ENCODE data around the gene SLC6A9. TPM values are rescaled to one million over a fixed set of nuclear protein-coding genes. Genes with fewer than 3 reads are reported as not detected.
A peak's percentile ranks its signal among the peaks of the same experiment; 100 is the strongest.

The SLC6A9 gene
- total and polyA plus RNA-seq, 2 experiments from 2014 or later = 13.5 to 25.3 TPM

DNA sequence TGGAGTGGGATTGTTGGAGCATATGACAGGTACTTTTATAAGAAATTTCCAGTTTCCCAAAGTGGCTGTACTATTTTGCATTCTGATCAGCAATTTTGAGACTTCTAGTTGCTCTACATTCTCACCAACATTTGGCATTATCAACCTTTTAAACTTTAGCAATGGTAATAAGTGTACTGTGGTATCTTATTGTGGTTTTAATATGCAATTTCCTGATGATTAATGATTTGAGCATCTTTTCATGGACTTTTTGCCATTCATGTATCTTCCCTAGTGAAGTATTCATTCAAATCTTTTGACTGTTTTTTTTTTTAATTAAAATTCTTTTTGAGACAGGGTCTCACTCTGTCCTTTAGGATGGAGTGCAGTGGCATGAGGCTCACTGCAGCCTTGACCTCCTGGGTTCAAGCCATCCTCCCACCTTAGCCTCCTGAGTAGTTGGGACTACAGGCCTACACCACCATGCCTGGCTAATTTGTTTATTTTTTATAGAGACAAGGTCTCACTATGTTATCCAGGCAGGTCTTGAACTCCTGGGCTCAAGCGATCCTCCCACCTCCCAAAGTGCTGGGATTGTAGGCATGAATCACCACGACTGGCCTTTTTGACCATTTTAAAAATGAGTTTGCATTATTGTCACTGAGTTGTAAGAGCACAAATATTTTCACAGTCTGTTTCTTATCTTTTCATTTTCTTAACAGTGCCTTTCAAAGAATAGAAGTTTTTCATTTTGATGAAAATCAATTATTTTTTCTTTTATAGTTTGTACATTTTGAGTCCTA, 7.8 kb upstream of the SLC6A9 start:
- H3K4me1 ChIP-seq (ENCODE audit: insufficient read depth) = peaks cover 14% of the 10 kb centered on the region
- no peak overlapping the region for H3K4me3 ChIP-seq
- no peaks in the 10 kb centered on the region for H3K27me3 ChIP-seq
- no peak overlapping the region for H3K27ac ChIP-seq
- no peaks in the 10 kb centered on the region for H4K20me1 ChIP-seq (ENCODE audit: insufficient read depth, poor library complexity, severe bottlenecking)
- no peaks in the 10 kb centered on the region for H3K9me2 ChIP-seq (replicated peaks; ENCODE audit: insufficient read depth)
- no peak overlapping the region for H2AFZ ChIP-seq
- no peaks in the 10 kb centered on the region for H3K9me3 ChIP-seq (ENCODE audit: low read depth)
- H3K4me2 ChIP-seq = no peak overlapping the region
- no peaks in the 10 kb centered on the region for H3K79me2 ChIP-seq
- TF ChIP-seq EZH2 (IDR thresholded peaks at IDR 0.05; ENCODE audit: borderline replicate concordance) (no peak), EZH2phosphoT487 (IDR thresholded peaks at IDR 0.05; ENCODE audit: low read depth, severe bottlenecking, unreplicated experiment) (no peak), CTCF (IDR thresholded peaks at IDR 0.05; ENCODE audit: poor library complexity) (no peak)
- WGBS (ENCODE audit: low lambda C conversion rate, missing lambda C conversion rate) = 83% methylated on average over 2 of the region's 2 CpGs
- no peak for DNase-seq (ENCODE audit: low spot score)
- no peaks in the 10 kb centered on the region for H3K36me3 ChIP-seq (replicated peaks; ENCODE audit: insufficient read depth, low read depth)

- H3K4me2 ChIP-seq = no peak overlapping the region
These were observed 5.9 kb upstream of the SLC6A9 start for GRCh38 chr1:44037154-44037553.

DNA sequence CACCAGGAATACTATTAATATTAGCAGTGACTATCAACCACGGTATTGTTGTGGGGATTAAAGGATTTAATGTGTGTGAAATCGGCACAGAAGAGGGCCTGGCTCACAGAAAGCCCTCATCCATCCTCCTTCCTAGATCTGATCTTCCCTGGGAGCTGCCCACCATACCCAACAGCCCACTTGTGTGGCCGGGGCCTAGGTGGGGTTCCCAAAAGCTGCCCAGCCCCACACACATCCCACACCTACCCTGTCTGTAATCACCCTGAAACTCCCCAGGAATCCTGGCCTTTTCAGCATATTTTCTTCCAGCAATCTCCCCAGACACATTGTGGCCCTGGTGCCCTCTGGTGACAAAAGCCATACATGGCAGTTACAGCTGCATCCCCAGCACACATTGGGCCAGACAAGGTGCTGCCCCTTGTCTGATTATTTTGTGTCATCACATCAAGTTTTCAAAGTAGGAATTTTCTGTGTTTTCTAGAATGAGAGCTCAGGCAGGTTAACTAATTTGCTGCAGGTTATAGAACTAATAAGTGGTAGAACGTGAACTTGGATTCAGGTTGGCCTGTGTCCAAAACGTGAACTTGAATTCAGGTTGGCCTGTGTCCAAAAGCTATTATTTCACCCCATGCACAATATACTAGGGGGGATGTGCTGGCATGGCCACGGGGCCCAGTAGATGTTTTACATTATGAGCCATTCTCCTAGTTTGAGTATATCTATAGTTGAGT, 5.3 kb upstream of the SLC6A9 start:
- Histone ChIP-seq H2AFZ (no peak overlapping the region), H3K27ac (peak overlapping the region; percentile 7), H3K36me3 (replicated peaks; ENCODE audit: insufficient read depth, low read depth) (no peaks in the 10 kb centered on the region), H3K4me2 (no peak overlapping the region), H3K27me3 (no peaks in the 10 kb centered on the region), H3K4me1 (ENCODE audit: insufficient read depth) (peaks cover 28% of the 10 kb centered on the region), H3K9me3 (ENCODE audit: low read depth) (no peaks in the 10 kb centered on the region), H4K20me1 (ENCODE audit: insufficient read depth, poor library complexity, severe bottlenecking) (no peaks in the 10 kb centered on the region), H3K79me2 (no peaks in the 10 kb centered on the region), H3K9me2 (replicated peaks; ENCODE audit: insufficient read depth) (no peaks in the 10 kb centered on the region), H3K4me3 (no peak overlapping the region)
- TF ChIP-seq EZH2phosphoT487 (IDR thresholded peaks at IDR 0.05; ENCODE audit: low read depth, severe bottlenecking, unreplicated experiment) (no peak), EZH2 (IDR thresholded peaks at IDR 0.05; ENCODE audit: borderline replicate concordance) (no peak), CTCF (IDR thresholded peaks at IDR 0.05; ENCODE audit: poor library complexity) (peak; percentile 86)
- peak; percentile 81 for DNase-seq (ENCODE audit: low spot score)
- 33% methylated on average over 6 of the region's 6 CpGs for WGBS (ENCODE audit: low lambda C conversion rate, missing lambda C conversion rate)

More at GRCh38 chr1:44037154-44037553, 5.9 kb upstream of the SLC6A9 start:
- H3K9me2 ChIP-seq (replicated peaks; ENCODE audit: insufficient read depth) = no peaks in the 10 kb centered on the region
- 71% methylated on average over 5 of the region's 5 CpGs for WGBS (ENCODE audit: low lambda C conversion rate, missing lambda C conversion rate)
- no peaks in the 10 kb centered on the region for H4K20me1 ChIP-seq (ENCODE audit: insufficient read depth, poor library complexity, severe bottlenecking)
- H2AFZ ChIP-seq = no peak overlapping the region
- no peaks in the 10 kb centered on the region for H3K9me3 ChIP-seq (ENCODE audit: low read depth)
- no peak overlapping the region for H3K4me3 ChIP-seq
- no peaks in the 10 kb centered on the region for H3K36me3 ChIP-seq (replicated peaks; ENCODE audit: insufficient read depth, low read depth)
- DNase-seq (ENCODE audit: low spot score) = no peak
- TF ChIP-seq EZH2phosphoT487 (IDR thresholded peaks at IDR 0.05; ENCODE audit: low read depth, severe bottlenecking, unreplicated experiment) (no peak), CTCF (IDR thresholded peaks at IDR 0.05; ENCODE audit: poor library complexity) (no peak), EZH2 (IDR thresholded peaks at IDR 0.05; ENCODE audit: borderline replicate concordance) (no peak)
- H3K79me2 ChIP-seq = no peaks in the 10 kb centered on the region
- no peaks in the 10 kb centered on the region for H3K27me3 ChIP-seq
- H3K27ac ChIP-seq = no peak overlapping the region
- peaks cover 22% of the 10 kb centered on the region for H3K4me1 ChIP-seq (ENCODE audit: insufficient read depth)

Data from hepatocyte (in vitro differentiated cells).